GM21619 (cell line): ENCODE results near the gene OSBPL1A.
"Not testable (repeated sequence)": the region's sequence is repeated elsewhere in the genome, so short reads cannot be mapped to it uniquely, and the experiment has no call there.

Experiments
- ATAC-seq: cut with Tn5 transposase; IDR thresholded peaks from one replicate; pipeline ENCODE4 v1.9.1; 2021; ENCODE audit not compliant: unreplicated experiment

The OSBPL1A gene

GRCh38 chr18:24398540-24398939 is 916 bp upstream of the OSBPL1A start:
- ATAC-seq, result no peak

GRCh38 chr18:24397131-24397693 is 412 bp downstream of the OSBPL1A start:
- no peak for ATAC-seq

- no peak for ATAC-seq
These were observed 1.5 kb downstream of the OSBPL1A start for GRCh38 chr18:24396082-24396633.

- no peak for ATAC-seq
These were observed 2.4 kb downstream of the OSBPL1A start for GRCh38 chr18:24395049-24395795.

GRCh38 chr18:24388957-24389356 is 8.7 kb downstream of the OSBPL1A start:
- no peak for ATAC-seq

GRCh38 chr18:24386681-24387080 is 10.9 kb downstream of the OSBPL1A start:
- ATAC-seq, result no peak

GRCh38 chr18:24381126-24381525 is 16.5 kb downstream of the OSBPL1A start:
- ATAC-seq, result no peak

GRCh38 chr18:24380163-24380747 is 17.4 kb downstream of the OSBPL1A start:
- ATAC-seq, result no peak

- ATAC-seq, result no peak
These were observed 19.0 kb downstream of the OSBPL1A start for GRCh38 chr18:24378598-24378997.

- ATAC-seq, result not testable (repeated sequence)
These were observed 21.1 kb downstream of the OSBPL1A start for GRCh38 chr18:24376531-24376930.

- ATAC-seq, result no peak
These were observed 24.3 kb downstream of the OSBPL1A start for GRCh38 chr18:24373328-24373727.

GRCh38 chr18:24372279-24372872 is 25.2 kb downstream of the OSBPL1A start:
- ATAC-seq, result no peak

- ATAC-seq, result no peak
These were observed 27.5 kb downstream of the OSBPL1A start for GRCh38 chr18:24370120-24370519.

GRCh38 chr18:24369426-24369825 is 28.2 kb downstream of the OSBPL1A start:
- no peak for ATAC-seq

GRCh38 chr18:24368749-24369148 is 28.9 kb downstream of the OSBPL1A start:
- ATAC-seq, result no peak

- no peak for ATAC-seq
These were observed 31.3 kb downstream of the OSBPL1A start for GRCh38 chr18:24366328-24366727.

GRCh38 chr18:24364177-24364576 is 33.4 kb downstream of the OSBPL1A start:
- no peak for ATAC-seq

GRCh38 chr18:24362757-24363156 is 34.9 kb downstream of the OSBPL1A start:
- no peak for ATAC-seq

GRCh38 chr18:24359787-24360530 is 37.7 kb downstream of the OSBPL1A start:
- peak; percentile 76 for ATAC-seq

GRCh38 chr18:24354278-24354677 is 43.3 kb downstream of the OSBPL1A start:
- ATAC-seq, result no peak

- ATAC-seq, result no peak
These were observed 51.4 kb downstream of the OSBPL1A start for GRCh38 chr18:24346254-24346653.
